Stimulated activated CD4-positive, alpha-beta T cell treated with anti-CD3 and anti-CD28 coated beads, Interleukin-2, amount 100 ng/mL, for 24 hours (primary cell): Measurements from ENCODE around the gene MAMLD1.

Experiments
- DNase-seq, 2 donors: peaks; one replicate each; pipeline ENCODE4 v3.0.0-alpha.2; 2020

MAMLD1 gene

DNA sequence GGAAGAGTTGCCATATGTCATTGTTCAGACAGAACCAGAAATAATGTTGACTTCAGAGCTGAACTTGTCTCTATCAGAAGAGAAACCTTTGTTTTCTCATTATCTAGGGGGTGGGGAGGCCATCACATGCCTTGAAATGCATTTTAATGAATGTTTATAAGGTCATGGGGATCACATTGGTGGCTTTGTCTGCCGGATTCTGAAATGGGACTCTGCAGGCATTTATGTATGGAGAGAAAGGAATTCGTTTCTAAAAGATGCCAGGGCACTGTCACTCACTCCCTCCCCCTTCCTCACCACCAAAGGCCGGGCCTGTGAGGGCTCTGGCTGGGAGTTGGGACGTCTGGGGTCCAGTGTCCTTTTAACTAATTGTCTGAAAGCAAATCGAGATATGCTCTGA lies 102.2 kb downstream of the MAMLD1 start:
- DNase-seq: no peak

DNA sequence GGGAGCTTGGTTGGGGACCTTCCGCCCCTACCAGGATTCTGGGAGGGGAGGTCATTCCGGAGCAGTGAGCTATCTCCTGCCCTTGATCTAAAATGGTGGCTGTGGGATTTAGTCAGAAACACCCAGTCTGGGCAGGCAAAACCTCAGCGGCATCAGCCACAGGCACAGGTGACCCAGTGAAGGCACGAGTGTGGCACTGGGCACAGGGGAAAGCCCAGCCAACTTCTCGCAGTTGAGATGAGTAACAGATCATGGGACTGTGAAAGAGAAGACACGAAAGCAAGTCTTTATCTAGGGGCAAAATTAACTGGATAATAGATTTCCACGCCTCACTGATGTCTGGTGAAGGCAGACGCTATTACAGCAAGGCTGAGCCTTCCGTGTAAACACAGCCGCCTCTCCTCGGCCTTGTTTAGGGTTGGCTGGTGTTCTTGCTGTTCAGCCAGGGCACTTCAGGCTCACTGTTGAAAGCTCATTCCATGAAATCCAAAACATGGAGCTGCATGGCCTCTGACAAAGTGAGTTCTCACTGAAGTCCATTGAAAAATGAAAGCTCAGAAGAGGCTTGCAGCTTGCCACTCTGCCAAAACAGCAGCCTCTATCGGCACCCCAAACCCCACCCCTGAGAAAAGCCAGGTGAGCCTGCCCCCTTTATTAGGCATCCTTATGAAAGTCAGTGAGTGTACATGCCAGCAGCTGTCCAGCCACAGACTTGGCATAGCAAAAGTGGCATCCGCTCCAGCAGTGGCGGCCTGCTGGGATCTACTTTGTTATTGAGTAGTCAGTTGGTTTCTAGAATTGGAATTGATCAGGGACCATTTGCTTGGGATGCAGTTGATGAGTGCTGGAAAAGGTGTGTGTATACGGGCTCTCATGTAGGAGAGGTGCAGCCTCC lies 103.0 kb downstream of the MAMLD1 start:
- DNase-seq: no peak

DNA sequence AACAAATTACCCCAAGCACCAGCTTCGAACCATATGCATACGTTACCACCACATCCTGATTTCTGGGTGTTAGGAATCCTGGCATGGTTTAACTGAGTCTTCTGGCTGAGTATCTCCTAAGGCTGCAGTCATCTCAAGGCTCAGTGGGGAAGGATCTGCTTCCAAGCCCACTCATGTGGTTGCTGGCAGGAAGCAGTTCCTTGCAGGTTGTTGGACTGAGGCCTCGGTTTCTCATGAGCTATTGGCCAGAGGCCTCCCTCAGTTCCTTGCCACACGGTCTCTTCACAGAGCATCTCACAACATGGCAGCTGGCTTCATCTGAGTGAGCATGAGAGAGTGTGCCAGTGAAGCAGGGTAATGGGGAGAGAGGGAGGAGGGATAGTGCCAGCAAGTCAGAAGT lies 109.2 kb downstream of the MAMLD1 start:
- no peak for DNase-seq

DNA sequence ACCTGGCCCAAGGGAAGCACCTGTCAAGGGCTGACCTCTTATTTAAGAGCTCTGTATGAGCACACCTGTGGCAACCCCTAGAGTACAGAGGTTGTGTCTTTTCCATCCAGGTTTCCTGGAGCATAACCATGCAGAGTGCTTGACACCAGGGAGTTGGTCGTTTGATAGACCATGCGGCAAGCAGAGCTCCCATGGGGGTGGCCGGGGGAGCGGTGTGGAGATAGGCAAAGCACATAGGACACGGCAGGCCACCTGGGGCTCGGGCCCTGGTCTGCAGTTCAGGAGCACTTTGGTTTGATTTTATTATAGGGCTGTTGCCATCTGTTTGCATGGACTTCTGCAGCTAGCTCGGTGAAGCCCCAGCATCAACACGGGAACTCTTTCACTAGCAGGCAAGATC lies 110.3 kb downstream of the MAMLD1 start:
- no peak for DNase-seq

DNA sequence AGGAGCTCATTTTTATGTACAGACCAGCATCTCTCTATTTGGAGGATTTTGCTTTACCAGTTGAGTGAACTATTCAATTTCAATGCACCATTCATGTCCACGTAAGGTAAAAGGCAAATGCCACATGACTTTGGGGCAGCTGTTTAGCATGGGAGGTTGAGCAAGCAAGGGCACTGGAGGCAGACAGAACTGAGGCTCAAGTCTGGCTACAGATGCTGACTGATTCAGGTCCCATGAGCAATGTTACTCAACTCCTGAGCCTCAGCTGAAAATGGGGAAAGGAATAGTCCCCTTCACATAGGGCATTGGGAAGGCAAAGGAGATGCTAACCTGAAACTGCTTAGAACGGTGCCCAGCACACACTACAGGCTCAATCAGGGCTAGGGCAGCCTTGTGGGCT lies 112.3 kb downstream of the MAMLD1 start:
- DNase-seq: no peak

DNA sequence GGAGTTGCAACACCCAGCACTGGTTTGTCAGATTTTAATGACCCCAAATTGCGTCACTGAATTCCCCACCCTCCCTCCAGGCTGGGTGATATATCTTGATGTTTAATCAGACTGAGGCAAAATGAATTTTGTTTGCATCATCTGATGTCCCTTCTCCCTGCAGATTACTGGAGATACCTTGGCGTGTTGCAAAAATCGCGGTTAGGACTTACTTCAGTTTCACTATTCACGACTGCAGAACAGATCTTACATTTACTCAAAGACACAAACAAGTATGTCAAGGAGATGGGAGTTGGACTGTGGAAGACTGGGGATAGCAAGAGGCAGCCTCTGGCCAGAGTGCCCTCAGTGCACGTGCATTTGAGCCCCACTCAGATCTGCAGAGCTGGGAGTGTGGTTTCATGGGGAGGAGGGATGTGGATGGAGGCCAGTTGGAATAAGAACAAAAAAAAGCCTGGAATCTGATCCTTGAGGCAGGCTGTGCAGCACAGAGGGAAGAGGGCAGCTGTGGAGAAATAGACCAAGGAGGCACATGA lies 113.1 kb downstream of the MAMLD1 start:
- DNase-seq: no peak

DNA sequence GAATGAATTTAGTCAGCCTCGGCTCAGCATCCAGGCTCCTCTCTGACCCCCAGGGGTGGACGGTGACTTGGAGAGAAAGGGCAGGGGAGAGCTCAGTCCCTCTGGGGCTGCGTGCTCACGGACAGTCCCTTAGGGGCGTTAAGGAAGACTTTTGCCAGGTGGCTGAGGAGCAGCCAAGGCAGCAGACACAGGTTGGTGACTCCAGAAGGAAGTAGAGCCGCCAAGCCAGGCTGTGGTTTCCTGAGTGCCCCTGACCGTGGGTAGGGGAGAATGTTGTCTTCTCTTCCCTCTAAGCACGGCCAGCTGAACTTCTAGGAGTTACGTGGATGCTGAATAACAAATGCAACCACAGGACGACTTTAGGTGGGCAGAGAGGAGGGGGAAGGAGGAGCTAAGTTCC lies 114.3 kb downstream of the MAMLD1 start:
- no peak for DNase-seq

DNA sequence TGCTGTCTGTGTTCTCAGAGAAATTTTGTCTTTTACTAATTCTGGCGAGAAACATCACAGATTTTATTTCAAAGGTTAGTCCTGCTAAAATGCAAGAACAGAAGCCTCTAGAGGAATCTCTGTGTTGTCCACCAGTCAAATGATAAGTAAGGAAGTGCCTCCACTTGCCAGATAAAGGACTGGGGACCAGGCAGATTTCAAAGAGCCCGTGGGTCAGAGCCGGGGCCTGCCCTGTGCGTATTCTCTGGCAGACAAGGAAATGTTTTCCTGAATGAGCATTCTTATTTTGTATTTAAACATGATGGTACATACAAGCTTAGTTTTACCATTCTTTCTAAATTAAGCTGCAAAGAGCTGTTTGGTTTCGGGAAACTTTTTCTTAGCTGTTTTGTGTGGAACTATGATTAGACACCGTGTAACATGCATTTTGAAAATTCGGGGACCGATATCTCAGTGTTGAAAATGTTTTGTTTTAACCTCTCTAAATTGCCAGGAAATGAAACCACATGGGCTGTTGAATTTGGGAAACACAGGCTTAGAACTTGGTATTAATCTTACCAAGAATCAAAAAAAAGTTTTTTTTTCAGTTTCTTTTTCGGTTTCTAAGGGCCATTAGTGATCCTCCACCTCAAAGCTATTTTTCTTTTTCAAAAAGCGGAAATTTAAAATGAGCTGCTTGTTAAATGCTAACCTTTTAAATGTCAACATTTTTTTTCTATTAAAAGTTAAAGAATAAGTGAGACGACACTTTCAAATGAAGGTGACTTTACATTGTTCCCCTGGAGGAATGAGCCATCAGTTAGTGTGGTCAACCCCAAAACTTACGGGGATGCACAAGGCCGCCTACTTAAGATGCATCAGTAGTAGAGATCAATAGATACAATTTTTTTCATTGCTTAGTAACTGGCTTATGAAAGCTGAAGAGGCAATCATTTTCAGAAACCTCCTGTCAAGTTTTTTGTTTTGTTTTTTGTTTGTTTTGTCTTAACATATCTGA lies 115.7 kb downstream of the MAMLD1 start:
- DNase-seq: peak; percentile 18 to 19

DNA sequence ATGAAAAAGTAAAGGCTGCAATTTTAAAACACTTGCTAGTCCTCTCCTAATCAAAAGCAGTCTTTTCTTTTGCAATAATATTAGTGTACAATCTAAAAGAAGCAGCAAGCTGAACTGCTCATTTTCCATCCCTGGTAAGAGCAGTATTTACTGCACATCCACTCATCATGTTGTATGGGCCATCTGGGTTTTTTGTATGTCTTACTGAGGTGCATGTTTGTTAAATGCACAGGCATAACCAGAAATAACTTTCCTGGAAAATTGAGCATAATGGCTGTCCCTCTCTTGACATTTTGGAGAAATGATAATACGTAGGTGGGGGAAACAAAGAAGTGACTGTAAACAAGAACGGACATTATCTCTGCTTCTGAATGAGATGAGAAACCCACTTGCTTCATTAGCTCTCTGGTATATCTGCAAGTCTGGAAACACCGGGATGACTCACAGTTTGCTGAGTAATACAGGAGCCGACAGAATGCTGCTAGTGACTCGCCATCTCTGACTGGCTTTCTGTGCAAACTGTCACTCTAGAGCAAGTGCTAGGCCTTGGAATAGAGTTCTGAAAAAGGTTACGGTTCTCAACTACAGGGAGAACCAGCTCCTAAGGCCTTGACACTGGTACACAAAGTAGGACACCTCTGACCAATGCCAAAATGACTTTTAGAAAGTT lies 119.6 kb downstream of the MAMLD1 start:
- DNase-seq: peak; percentile 43 to 57

DNA sequence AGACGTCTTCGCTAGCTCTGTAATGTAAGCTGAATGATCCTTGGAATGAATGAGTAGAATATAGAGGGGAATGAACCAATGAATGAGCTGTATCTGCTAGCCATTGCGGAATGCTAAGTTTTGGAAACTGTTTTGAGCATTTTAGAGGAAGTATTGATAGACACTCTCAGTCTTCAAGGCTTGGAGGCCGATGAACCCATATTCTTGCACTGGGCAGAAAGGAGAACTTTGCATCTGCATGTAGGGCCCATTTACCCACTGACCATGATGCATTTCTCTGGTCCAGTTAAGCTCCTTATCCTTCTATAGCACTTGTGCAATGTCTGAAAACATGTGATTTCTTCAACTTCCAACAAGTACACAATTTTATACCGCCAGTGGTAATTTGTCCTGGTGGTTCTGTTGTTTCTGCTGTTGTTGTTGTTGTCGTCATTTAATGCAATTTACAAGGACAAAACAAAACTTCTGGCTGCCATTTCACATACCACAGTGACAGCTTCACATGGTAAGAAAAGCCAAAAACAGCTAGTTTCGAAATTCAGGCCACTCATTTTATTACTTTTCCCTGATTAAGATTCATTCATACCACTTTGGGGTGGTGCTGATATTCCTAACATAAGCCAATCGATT lies 120.4 kb downstream of the MAMLD1 start:
- no peak for DNase-seq

DNA sequence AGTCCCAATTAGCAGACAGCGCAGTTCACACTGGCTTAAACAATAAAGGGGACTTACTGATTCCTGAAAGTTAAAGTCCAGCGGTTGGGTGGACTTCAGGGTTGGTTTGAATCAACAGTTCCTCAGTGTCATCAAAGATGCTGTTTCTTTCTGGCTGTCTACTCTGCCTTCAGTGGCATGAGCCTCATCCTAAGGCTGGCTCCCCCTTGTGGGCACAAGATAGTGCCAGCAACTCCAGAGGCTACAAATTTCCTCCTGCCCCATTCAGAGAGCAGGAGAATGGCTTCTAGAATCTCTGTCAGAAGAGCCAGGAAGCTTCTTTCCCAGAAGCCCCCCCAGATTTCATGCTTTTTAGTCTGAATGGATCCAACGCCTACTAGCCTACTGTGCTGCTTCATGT lies 122.9 kb downstream of the MAMLD1 start:
- DNase-seq: peak; percentile 53 to 54

DNA sequence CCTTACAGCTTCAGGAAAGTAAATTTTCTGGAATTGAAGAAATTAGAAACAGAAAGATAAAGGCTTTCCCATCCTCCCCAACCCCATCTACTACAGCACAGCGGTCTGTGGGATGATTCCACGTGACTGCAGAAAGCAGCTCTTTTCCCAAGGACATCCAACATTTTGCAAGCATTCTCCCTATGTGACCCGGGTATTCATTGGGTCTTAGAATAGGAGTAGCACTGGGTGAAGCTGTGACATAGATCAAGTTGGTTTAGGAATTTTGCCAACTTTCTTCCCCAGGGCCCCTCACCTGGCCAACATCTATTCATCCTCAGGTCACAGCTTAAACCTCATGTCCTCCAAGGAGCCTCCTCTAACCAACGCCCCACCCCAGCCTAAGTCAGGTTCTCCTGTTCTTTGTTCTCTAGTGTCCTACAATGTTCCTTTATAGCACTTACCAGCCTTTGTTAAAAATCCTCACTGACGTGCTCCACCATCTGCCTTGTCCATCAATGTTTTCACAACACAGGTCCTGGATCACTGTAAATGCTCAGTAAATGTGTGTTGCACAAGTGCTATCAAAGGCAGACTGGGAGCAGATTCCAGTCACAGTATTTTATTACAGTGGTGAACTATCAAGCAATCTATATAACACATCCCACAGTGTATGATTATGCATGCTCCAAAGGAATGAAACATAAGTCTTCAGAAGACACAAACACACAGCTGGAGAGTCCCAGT lies 124.4 kb downstream of the MAMLD1 start:
- no peak for DNase-seq

DNA sequence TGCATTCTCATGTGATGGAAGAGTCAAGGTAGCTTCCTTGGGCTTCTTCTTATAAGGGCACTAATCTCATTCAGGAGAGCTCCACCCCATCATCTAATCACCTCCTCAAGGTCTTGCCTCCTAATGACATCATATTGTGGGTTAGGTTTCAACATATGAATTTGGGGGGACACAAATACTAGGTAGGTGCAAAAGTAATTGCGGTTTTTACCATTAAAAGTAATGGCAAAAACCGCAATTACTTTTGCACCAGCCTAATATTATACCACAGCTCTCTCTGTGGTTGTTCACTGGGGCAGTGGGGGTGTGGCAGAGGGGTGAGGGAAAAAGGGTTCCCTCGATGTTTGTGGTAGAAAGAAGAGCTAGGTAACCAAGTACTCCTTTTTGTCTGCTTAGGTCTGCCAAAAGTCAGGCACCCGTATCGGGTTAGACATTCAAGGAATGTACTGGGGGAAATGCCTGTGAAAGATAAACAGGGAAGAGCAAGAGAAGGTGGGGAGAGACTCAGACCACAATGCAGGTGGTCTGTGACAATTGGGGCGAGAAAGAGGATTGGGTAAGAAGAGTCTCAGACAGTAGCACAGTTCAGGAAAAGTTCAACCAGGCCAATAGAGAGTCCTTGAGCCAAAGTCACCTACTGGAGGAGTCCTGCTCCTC lies 126.4 kb downstream of the MAMLD1 start:
- no peak for DNase-seq

DNA sequence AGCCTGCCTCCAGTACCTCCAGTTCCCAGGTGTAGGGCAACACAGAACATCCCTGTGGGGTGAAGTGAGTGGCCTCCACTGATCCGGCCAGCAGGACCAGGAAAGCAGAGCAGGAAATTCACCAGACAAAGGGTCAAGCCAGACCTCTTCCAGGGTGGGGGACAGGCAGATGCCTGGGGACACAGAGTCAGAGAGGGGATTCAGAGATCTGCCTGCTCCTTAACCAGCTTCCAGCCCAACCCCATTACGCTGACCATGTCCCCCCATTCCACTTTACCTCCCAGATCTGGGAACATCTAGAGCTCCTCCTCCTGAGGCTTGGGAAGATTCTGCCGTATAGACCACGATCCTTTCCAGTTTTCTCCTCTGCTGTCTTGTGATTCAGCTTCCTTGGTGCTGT lies 132.4 kb downstream of the MAMLD1 start:
- no peak for DNase-seq

DNA sequence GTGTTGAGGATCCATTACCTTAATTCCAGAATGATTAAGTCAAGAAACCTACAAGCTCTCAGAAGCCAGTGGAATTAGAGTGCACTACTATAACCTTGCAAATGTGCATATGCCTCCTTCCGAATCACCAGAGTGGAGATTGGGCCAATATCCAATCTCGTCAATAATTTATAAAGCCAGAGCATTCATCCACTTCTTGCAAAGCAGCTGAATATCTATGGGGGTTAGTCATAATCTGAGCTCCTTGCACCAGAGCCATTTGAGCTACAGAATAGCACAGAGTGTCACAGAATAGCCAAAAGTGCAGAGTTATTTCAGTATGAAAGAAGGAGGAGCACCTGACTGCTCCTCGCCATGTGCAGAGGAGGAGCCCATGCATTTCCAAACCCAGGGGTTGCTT lies 136.1 kb downstream of the MAMLD1 start:
- DNase-seq: no peak

DNA sequence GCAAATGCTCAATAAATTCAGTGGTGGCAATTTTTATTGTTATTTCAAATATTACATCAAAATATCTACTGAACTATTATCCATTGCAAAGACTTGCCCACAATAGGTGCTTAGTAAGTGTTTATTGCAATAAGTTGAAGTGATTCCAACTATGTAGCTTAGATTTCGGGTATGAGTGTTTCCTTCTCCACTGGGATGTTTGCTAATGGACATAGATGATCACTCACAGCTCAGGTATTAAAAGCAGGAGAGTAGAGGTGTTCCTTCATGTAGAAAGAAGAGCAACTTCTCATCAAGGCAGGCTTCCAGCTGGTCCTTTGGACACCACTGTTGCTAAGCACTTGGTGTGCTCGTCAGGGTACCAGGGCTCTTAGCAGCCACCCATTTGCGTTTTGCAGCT lies 139.0 kb downstream of the MAMLD1 start:
- DNase-seq: no peak

DNA sequence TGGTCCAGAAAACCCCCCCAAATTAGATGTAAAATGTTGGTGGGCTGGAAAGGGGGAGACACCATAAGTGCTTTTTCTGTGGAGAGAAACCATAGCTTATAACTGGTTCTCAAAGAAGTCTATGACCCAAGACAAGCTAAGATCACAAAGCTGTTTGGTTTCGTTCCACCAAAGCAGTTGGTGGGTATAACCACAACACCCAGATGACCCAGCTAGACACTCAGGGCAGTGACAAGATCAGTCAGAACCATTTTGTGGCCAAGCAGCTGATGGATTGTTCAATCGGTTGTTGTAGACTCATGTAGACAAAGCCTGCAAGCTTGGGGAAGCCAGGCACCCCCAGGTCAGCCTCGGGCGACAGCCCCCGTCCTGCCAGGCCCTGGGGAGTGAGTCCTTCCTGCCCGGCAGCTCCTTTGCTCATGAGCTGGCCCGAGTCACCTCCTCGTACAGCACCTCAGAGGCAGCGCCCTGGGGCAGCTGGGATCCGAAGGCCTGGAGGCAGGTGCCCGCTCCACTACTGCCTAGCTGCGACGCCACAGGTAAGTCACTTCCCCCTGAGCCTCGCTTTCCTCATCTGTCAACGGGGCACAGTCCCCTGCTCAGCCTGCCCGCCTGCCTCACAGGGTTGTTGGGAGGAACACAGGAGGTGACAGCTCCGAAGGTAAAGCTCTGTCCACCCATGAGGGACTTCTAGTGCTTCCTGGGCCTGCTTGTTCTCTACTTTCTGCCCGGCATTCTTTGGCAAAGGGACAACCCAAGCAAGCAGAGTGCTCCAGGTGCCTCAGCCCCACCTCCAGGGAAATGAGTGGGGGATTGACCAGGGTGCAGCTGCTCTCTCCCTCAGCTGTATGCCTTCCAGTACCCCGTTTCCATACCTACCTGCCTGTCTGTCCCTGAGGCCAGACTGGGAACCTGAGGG lies 140.1 kb downstream of the MAMLD1 start:
- DNase-seq: no peak

DNA sequence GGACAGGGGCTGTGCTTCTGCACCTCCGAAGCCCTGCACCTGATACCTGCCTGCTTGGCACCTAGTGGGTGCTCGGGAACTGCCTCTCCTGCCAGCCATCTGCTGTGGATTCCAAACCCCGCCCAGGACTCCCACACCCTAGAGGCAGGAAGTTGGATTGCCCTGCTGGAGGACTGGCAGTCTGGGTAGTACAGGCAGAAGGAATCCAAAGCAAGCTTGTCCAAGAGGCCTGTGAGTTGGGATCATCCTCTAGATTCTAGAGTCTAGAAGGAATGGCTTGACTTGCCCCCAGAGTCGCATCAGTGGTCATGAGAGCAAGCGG lies 140.7 kb downstream of the MAMLD1 start:
- DNase-seq: no peak

DNA sequence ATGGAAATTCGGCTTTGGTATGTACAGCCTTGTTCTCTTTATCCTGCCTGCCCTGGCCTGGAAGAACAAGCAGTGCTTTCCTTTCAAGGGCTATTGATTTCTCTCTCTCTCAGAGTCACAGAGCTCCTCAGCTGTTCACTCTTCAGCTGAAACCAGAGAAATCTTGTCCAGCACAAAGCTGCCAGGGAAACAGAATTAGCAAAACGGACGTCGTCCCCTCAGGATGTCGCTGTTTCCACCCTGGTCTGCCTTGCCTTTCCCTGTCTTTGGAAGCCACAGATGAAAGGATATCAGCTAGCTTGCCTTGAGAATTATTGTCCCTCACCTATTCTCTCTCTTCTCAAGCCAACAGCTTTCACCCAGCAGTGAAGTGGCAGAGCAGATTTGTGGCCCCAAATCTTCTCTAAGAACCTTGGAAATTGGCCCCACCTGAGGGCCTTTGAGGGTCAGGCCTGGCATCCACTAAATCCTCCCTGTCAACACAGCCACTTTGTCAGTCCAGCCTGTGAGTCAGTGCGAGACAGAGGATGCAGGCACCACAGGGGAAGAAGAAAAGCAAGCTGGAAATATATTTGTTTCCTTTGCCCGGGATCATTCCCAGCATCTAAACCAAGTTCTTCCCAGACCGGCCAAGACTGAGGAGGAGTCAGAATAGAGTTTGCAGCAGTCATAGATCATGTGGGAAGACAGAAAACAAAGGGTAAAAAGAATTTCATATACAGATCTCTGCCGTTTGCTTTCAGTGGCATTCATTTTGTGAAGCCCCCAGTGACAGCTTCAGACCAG lies 141.5 kb downstream of the MAMLD1 start:
- DNase-seq: no peak
